T follicular helper cell (primary cell): ENCODE results near the gene CTNNBL1.

ENCODE experiments used
- DNase-seq: peaks from one replicate; pipeline ENCODE4 v3.0.0-alpha.2; 2020; ENCODE audit warnings: low read depth

CTNNBL1 gene

GRCh38 chr20:37737826-37738420, 44.1 kb downstream of the CTNNBL1 start:
- DNase-seq: no peak

GRCh38 chr20:37741055-37741454, 47.2 kb downstream of the CTNNBL1 start:
- DNase-seq: no peak

- no peak for DNase-seq
Observed at GRCh38 chr20:37741570-37741969, 47.7 kb downstream of the CTNNBL1 start.

GRCh38 chr20:37742131-37742530, 48.3 kb downstream of the CTNNBL1 start:
- DNase-seq: no peak

GRCh38 chr20:37744347-37744746, 50.5 kb downstream of the CTNNBL1 start:
- DNase-seq: no peak

- no peak for DNase-seq
Observed at GRCh38 chr20:37745553-37745952, 51.7 kb downstream of the CTNNBL1 start.

- no peak for DNase-seq
Observed at GRCh38 chr20:37748015-37748414, 54.2 kb downstream of the CTNNBL1 start.

- no peak for DNase-seq
Observed at GRCh38 chr20:37749218-37749617, 55.4 kb downstream of the CTNNBL1 start.

- DNase-seq: no peak
Observed at GRCh38 chr20:37749620-37750403, 56.0 kb downstream of the CTNNBL1 start.

GRCh38 chr20:37755665-37756064, 61.8 kb downstream of the CTNNBL1 start:
- no peak for DNase-seq

- DNase-seq: no peak
Observed at GRCh38 chr20:37756234-37756633, 62.4 kb downstream of the CTNNBL1 start.

GRCh38 chr20:37757550-37757949, 63.7 kb downstream of the CTNNBL1 start:
- no peak for DNase-seq

- DNase-seq: no peak
Observed at GRCh38 chr20:37758332-37758731, 64.5 kb downstream of the CTNNBL1 start.

GRCh38 chr20:37759052-37759553, 65.3 kb downstream of the CTNNBL1 start:
- DNase-seq: no peak

- no peak for DNase-seq
Observed at GRCh38 chr20:37759761-37760209, 66.0 kb downstream of the CTNNBL1 start.

GRCh38 chr20:37760322-37760721, 66.5 kb downstream of the CTNNBL1 start:
- no peak for DNase-seq

- DNase-seq: no peak
Observed at GRCh38 chr20:37762716-37763485, 69.1 kb downstream of the CTNNBL1 start.

GRCh38 chr20:37764333-37764935, 70.6 kb downstream of the CTNNBL1 start:
- no peak for DNase-seq

- no peak for DNase-seq
Observed at GRCh38 chr20:37770908-37771307, 77.1 kb downstream of the CTNNBL1 start.

- no peak for DNase-seq
Observed at GRCh38 chr20:37773291-37773826, 79.5 kb downstream of the CTNNBL1 start.

- DNase-seq: no peak
Observed at GRCh38 chr20:37774156-37774555, 80.3 kb downstream of the CTNNBL1 start.

- DNase-seq: no peak
Observed at GRCh38 chr20:37775200-37775599, 81.4 kb downstream of the CTNNBL1 start.
